ENCODE data around the gene SHC2.

The SHC2 gene

DNA sequence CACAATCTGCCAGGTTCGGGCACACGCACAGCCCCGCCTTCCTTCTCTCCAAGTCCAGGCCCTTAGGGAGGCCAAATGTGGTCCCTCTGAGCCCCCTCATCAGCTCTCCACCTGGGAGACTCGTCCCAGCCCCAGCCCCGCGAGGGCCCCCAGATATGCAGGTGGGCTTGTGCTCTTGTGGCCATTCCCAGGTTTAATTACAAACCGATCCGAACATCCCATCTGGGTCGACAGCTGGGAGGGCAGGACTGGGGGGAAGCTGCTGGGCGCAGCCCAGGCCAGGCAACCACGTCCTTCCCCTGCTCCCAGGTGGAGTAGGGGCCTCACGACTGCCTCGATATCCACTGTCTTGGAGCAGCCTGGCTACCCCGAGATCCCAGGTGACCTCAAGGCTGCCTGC is 44.4 kb downstream of the SHC2 start:
- TF ChIP-seq FOXK2 (IDR thresholded peaks at IDR 0.05) (no peak), BHLHE40 (IDR thresholded peaks at IDR 0.05; ENCODE audit: borderline replicate concordance) (no peak), CTBP1 (IDR thresholded peaks at IDR 0.05; ENCODE audit: borderline replicate concordance) (no peak), ELF4 (IDR thresholded peaks at IDR 0.05) (no peak), NFRKB (IDR thresholded peaks at IDR 0.05) (no peak), LEF1 (IDR thresholded peaks at IDR 0.05; ENCODE audit: borderline replicate concordance) (no peak), L3MBTL2 (conservative IDR thresholded peaks at IDR 0.05) (no peak), ARNT (IDR thresholded peaks at IDR 0.05) (no peak), ZNF384 (IDR thresholded peaks at IDR 0.05) (no peak), SUZ12 (IDR thresholded peaks at IDR 0.05) (no peak), FOXA1 (IDR thresholded peaks at IDR 0.05) (no peak), TARDBP (IDR thresholded peaks at IDR 0.05) (no peak), SP1 (IDR thresholded peaks at IDR 0.05) (no peak), HDGF (IDR thresholded peaks at IDR 0.05; ENCODE audit: borderline replicate concordance) (no peak), FOXM1 (IDR thresholded peaks at IDR 0.05; ENCODE audit: borderline replicate concordance) (no peak)
- TF ChIP-seq, protein P1, sequence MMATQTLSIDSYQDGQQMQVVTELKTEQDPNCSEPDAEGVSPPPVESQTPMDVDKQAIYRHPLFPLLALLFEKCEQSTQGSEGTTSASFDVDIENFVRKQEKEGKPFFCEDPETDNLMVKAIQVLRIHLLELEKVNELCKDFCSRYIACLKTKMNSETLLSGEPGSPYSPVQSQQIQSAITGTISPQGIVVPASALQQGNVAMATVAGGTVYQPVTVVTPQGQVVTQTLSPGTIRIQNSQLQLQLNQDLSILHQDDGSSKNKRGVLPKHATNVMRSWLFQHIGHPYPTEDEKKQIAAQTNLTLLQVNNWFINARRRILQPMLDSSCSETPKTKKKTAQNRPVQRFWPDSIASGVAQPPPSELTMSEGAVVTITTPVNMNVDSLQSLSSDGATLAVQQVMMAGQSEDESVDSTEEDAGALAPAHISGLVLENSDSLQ (IDR thresholded peaks at IDR 0.05), result no peak
- CTCF ChIA-PET, result no interaction called here
- POLR2A ChIA-PET, result no interaction called here
- DNase-seq (ENCODE audit: extremely low spot score), result no peak

DNA sequence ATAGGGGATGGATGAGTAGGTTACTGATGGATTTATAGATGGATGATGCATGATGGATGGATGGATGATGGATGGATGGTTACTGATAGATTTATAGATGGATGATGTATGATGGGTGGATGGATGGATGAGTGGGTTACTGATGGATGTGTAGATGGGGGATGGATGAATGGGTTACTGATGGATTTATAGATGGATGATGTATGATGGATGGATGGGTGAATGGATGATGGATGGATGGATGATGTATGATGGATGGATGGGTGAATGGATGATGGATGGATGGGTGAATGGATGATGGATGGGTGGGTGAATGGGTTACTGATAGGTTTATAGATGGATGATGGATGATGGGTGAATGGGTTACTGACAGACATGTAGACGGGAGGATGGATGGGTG is 45.5 kb downstream of the SHC2 start:
- DNase-seq (ENCODE audit: extremely low spot score), result no peak
- CTCF ChIA-PET, result no interaction called here
- POLR2A ChIA-PET, result no interaction called here
- no peak for TF ChIP-seq ARNT (IDR thresholded peaks at IDR 0.05)
- TF ChIP-seq, protein P1 (IDR thresholded peaks at IDR 0.05), result peak; percentile 90
- no peak for TF ChIP-seq FOXM1 (IDR thresholded peaks at IDR 0.05; ENCODE audit: borderline replicate concordance)
- no peak for TF ChIP-seq FOXK2 (IDR thresholded peaks at IDR 0.05)
- TF ChIP-seq BHLHE40 (IDR thresholded peaks at IDR 0.05; ENCODE audit: borderline replicate concordance), result no peak
- no peak for TF ChIP-seq SP1 (IDR thresholded peaks at IDR 0.05)

- POLR2A ChIA-PET, result no interaction called here
- CTCF ChIA-PET, result no interaction called here
- no peak for TF ChIP-seq L3MBTL2 (conservative IDR thresholded peaks at IDR 0.05)
- no peak for TF ChIP-seq FOXM1 (IDR thresholded peaks at IDR 0.05; ENCODE audit: borderline replicate concordance)
- no peak for TF ChIP-seq CTBP1 (IDR thresholded peaks at IDR 0.05; ENCODE audit: borderline replicate concordance)
- no peak for TF ChIP-seq ELF4 (IDR thresholded peaks at IDR 0.05)
- no peak for TF ChIP-seq NFRKB (IDR thresholded peaks at IDR 0.05)
- TF ChIP-seq HDGF (IDR thresholded peaks at IDR 0.05; ENCODE audit: borderline replicate concordance), result no peak
- TF ChIP-seq, protein P1 (IDR thresholded peaks at IDR 0.05), result no peak
- TF ChIP-seq FOXA1 (IDR thresholded peaks at IDR 0.05), result no peak
- TF ChIP-seq ARNT (IDR thresholded peaks at IDR 0.05), result no peak
- TF ChIP-seq BHLHE40 (IDR thresholded peaks at IDR 0.05; ENCODE audit: borderline replicate concordance), result no peak
- no peak for TF ChIP-seq SP1 (IDR thresholded peaks at IDR 0.05)
- TF ChIP-seq ZNF384 (IDR thresholded peaks at IDR 0.05), result no peak
- TF ChIP-seq LEF1 (IDR thresholded peaks at IDR 0.05; ENCODE audit: borderline replicate concordance), result no peak
- no peak for TF ChIP-seq FOXK2 (IDR thresholded peaks at IDR 0.05)
- no peak for DNase-seq (ENCODE audit: extremely low spot score)
Observed at GRCh38 chr19:413756-414420, 46.9 kb downstream of the SHC2 start.

DNA sequence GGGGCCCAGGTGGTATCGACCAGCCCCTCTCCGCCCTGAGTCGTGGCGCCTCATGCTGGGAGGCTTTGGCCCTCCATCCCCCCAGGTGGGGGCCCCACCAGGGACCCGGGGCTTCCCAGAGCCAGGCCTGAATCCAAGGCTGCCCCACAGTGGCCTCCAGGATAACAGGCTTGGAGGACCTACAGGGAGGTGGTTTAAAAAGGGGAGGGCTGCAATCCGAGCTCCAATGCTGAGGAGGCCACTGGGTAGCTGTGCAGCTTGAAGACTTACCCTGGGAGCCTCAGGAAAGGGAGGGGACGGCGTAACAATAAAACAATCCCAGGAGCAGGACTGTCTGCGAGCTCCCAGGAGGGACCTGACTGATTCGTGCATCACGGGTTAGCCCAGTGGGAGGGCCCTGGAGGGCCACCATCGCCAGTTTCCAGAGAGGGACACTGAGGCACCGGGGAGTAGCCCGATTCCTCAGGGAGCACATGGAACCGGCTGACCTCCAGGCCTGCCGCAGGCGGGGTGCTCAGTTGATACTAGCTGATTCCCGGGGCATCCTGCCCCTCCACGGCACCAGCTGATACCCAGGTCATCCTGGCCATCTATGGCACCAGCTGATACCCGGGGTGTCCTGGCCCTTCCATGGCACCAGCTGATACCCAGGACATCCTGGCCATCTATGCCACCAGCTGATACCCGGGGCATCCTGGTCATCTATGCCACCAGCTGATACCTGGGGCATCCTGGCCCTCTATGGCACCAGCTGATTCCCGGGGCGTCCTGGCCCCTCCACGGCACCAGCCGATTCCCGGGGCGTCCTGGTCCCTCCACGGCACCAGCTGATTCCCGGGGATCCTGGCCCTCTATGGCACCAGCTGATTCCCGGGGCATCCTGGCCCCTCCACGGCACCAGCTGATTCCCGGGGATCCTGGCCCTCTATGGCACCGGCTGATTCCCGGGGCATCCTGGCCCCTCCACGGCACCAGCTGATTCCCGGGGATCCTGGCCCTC is 48.2 kb downstream of the SHC2 start:
- POLR2A ChIA-PET, result interaction anchor here (0.8 to 1.6 kb wide), 3 partner anchors 48 to 99 kb away, joined by 3 to 6 read pairs (median 3); no protein-coding TSS in a partner anchor
- DNase-seq (ENCODE audit: extremely low spot score), result peak; percentile 39
- CTCF ChIA-PET, result interaction anchor here (0.6 to 0.7 kb wide), 2 partner anchors 76 to 106 kb away, joined by 3 to 4 read pairs; no protein-coding TSS in a partner anchor
- TF ChIP-seq TARDBP (IDR thresholded peaks at IDR 0.05), result no peak
- no peak for TF ChIP-seq HDGF (IDR thresholded peaks at IDR 0.05; ENCODE audit: borderline replicate concordance)
- no peak for TF ChIP-seq FOXM1 (IDR thresholded peaks at IDR 0.05; ENCODE audit: borderline replicate concordance)
- TF ChIP-seq FOXK2 (IDR thresholded peaks at IDR 0.05), result no peak
- no peak for TF ChIP-seq BHLHE40 (IDR thresholded peaks at IDR 0.05; ENCODE audit: borderline replicate concordance)
- TF ChIP-seq CTBP1 (IDR thresholded peaks at IDR 0.05; ENCODE audit: borderline replicate concordance), result no peak
- TF ChIP-seq NFRKB (IDR thresholded peaks at IDR 0.05), result no peak
- TF ChIP-seq ZNF384 (IDR thresholded peaks at IDR 0.05), result no peak
- TF ChIP-seq LEF1 (IDR thresholded peaks at IDR 0.05; ENCODE audit: borderline replicate concordance), result no peak
- TF ChIP-seq ARNT (IDR thresholded peaks at IDR 0.05), result no peak
- TF ChIP-seq, protein P1 (IDR thresholded peaks at IDR 0.05), result no peak
- no peak for TF ChIP-seq L3MBTL2 (conservative IDR thresholded peaks at IDR 0.05)
